Chondrocyte (in vitro differentiated cells): ENCODE data around the gene IDI1. TPM values are rescaled to one million over a fixed set of nuclear protein-coding genes. Genes with fewer than 3 reads are reported as not detected.

Experiments
- DNase-seq: peaks from one replicate; pipeline ENCODE4 v3.0.0; 2021; ENCODE audit warnings: mixed read lengths, low spot score
- H3K27ac Mint-ChIP-seq: one replicate; pipeline ENCODE4 v1.8.0; 2021; ENCODE audit warnings: mild to moderate bottlenecking, moderate library complexity, mixed read lengths; ENCODE audit not compliant: unreplicated experiment
- H3K27me3 Mint-ChIP-seq: 2 replicates; pipeline ENCODE4 v1.8.0; 2021; ENCODE audit warnings: low read depth, mixed read lengths
- H3K36me3 Mint-ChIP-seq: 2 replicates; pipeline ENCODE4 v1.8.0; 2021; ENCODE audit warnings: low read depth, mixed read lengths
- H3K4me1 Mint-ChIP-seq: 2 replicates; pipeline ENCODE4 v1.8.0; 2021; ENCODE audit warnings: low read depth, mild to moderate bottlenecking, mixed read lengths
- H3K4me3 Mint-ChIP-seq: one replicate; pipeline ENCODE4 v1.8.0; 2021; ENCODE audit warnings: mild to moderate bottlenecking, moderate library complexity, mixed read lengths; ENCODE audit not compliant: unreplicated experiment
- H3K9me3 Mint-ChIP-seq: 2 replicates; pipeline ENCODE4 v1.8.0; 2021; ENCODE audit warnings: low read depth, mixed read lengths
- CTCF ChIP-seq: fragments of 200-600 bp; sonication (generic); IDR thresholded peaks from 2 replicates; pipeline ENCODE4 v1.5.0; 2021; ENCODE audit warnings: antibody characterized with exemption, mild to moderate bottlenecking, moderate library complexity
- total RNA-seq: library from RNA; stranded (reverse); gene quantifications from 3 replicates; pipeline ENCODE4 v1.2.1, GENCODE V29; 2021

IDI1 gene
- total RNA-seq, 1 donor from 2014 or later: 40.6 TPM

- Mint-ChIP-seq H3K27me3 (no peaks in the 10 kb centered on the region), H3K36me3 (peaks cover 54% of the 10 kb centered on the region), H3K27ac (no peak overlapping the region), H3K4me3 (no peak overlapping the region), H3K4me1 (peaks cover 4% of the 10 kb centered on the region), H3K9me3 (peaks cover under 1% of the 10 kb centered on the region)
- no peak for DNase-seq
- no peak for TF ChIP-seq CTCF
Measured at GRCh38 chr10:996031-996430, 52.9 kb downstream of the IDI1 start.

GRCh38 chr10:995559-995926 is 53.4 kb downstream of the IDI1 start:
- Mint-ChIP-seq H3K27me3 (no peaks in the 10 kb centered on the region), H3K27ac (no peak overlapping the region), H3K4me1 (peaks cover 9% of the 10 kb centered on the region), H3K4me3 (no peak overlapping the region), H3K36me3 (peaks cover 49% of the 10 kb centered on the region), H3K9me3 (no peaks in the 10 kb centered on the region)
- TF ChIP-seq CTCF: no peak
- DNase-seq: no peak

DNA sequence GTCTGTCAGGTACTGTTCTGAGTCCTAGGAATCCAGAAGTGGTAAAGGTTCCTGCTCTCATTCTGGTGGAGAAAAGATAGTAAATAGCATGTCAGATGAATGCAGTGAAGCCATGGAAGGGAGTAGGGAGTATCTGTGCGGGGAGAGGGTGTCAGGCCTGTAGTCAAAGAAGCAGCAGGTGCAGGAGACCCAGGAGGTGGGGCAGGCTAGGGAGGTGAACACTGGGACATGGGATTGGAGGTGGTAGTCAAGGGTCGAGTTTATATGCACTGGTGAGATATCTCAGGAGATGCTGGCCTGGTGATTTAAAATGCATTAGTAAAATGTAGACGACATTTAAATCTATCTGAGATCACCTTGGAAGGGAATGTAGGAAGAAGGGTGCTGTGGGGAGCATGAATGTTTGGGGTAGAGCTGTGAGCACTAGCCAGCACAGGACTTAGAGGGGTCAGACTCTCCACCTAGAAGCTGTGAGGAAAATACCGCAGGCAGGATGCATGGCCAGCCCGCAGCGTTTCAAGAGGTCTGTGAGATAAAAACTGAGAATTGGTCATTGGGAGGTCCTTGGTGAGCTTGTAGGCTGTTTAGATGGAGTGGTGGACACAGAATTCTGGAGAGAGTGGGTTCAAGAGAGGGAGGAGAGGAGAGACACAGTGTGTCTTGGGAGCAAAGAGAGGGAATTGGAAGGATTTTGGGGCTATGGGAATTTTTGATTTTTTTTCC is 53.9 kb downstream of the IDI1 start:
- no peak for TF ChIP-seq CTCF
- Mint-ChIP-seq H3K4me3 (no peak overlapping the region), H3K4me1 (peaks cover 13% of the 10 kb centered on the region), H3K9me3 (no peaks in the 10 kb centered on the region), H3K36me3 (peaks cover 47% of the 10 kb centered on the region), H3K27ac (peak overlapping the region; percentile 19), H3K27me3 (no peaks in the 10 kb centered on the region)
- no peak for DNase-seq

GRCh38 chr10:992871-993270 is 56.0 kb downstream of the IDI1 start:
- Mint-ChIP-seq H3K9me3 (no peaks in the 10 kb centered on the region), H3K4me3 (no peak overlapping the region), H3K36me3 (peaks cover 34% of the 10 kb centered on the region), H3K27me3 (no peaks in the 10 kb centered on the region), H3K27ac (no peak overlapping the region), H3K4me1 (peaks cover 26% of the 10 kb centered on the region)
- TF ChIP-seq CTCF: no peak
- no peak for DNase-seq

DNA sequence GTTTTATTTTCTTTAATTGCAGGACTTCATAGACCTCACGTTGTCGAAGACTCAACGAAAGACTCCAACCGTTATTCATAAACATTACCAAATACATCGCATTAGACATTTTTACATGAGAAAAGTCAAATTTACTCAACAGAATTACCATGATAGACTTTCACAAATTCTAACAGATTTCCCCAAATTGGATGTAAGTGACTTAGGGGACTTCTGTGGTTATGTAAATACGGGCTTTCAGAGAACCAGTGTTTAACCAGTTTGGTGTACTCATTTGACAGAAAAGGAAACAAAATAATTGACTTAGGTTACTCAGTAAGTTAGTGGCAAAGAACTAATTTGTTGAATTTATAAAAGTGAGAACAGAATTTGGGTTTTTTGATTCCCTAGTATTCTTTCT is 56.5 kb downstream of the IDI1 start:
- no peak for DNase-seq
- TF ChIP-seq CTCF: no peak
- peaks cover 31% of the 10 kb centered on the region for H3K36me3 Mint-ChIP-seq

More for the DNA sequence above, 56.5 kb downstream of the IDI1 start:
- no peaks in the 10 kb centered on the region for H3K27me3 Mint-ChIP-seq
- H3K9me3 Mint-ChIP-seq: no peaks in the 10 kb centered on the region
- peaks cover 28% of the 10 kb centered on the region for H3K4me1 Mint-ChIP-seq
- H3K27ac Mint-ChIP-seq: no peak overlapping the region
- H3K4me3 Mint-ChIP-seq: no peak overlapping the region
